Tibial nerve (tissue), 4 donors: ENCODE data around the gene DAND5. TPM values are rescaled to one million over a fixed set of nuclear protein-coding genes. Genes with fewer than 3 reads are reported as not detected.

Experiments
- DNase-seq, 2 donors: peaks; one replicate each; pipeline ENCODE4 v3.0.0-alpha.2; 2019; ENCODE audit warnings: low spot score in 2 of 2
- H3K27ac ChIP-seq, 4 donors: fragments of 200-600 bp; sonication (generic) in 3 of 4; one replicate each; pipeline ENCODE4 v1.5.1; 2017 to 2019; ENCODE audit warnings: mild to moderate bottlenecking in 1 of 4
- H3K27me3 ChIP-seq, 2 donors: fragments of 200-600 bp; sonication (generic) in 1 of 2; one replicate each; pipeline versions ENCODE4 v1.5.1 to v1.6.0; 2017 to 2019
- H3K36me3 ChIP-seq, 3 donors: fragments of 200-600 bp; sonication (generic); one replicate each; pipeline ENCODE4 v1.5.1; 2018 to 2019
- H3K4me1 ChIP-seq, 4 donors: fragments of 200-600 bp; sonication (generic) in 3 of 4; one replicate each; pipeline ENCODE4 v1.5.1; 2017 to 2019
- H3K4me3 ChIP-seq, 4 donors: fragments of 200-600 bp; sonication (generic) in 3 of 4; one replicate each; pipeline ENCODE4 v1.5.1; 2017 to 2019; ENCODE audit warnings: mild to moderate bottlenecking in 1 of 4, moderate library complexity in 1 of 4
- H3K9me3 ChIP-seq, 4 donors: fragments of 200-600 bp; sonication (generic) in 3 of 4; one replicate each; pipeline ENCODE4 v1.5.1; 2017 to 2019
- CTCF ChIP-seq, 5 experiments: fragments of 200-600 bp in 3 of 5; fragments of 450-650 bp in 2 of 5; sonication (generic) in 3 of 5; IDR thresholded peaks; one replicate each; pipeline ENCODE4 v1.5.1; 2016 to 2019; ENCODE audit warnings: antibody characterized with exemption in 5 of 5, mild to moderate bottlenecking in 3 of 5, moderate library complexity in 2 of 5
- EP300 ChIP-seq, 2 donors: sonication (generic); formaldehyde crosslinking; IDR thresholded peaks; one replicate each; pipeline ENCODE4 v1.6.1; 2017; ENCODE audit warnings: antibody characterized with exemption in 2 of 2, mild to moderate bottlenecking in 1 of 2
- POLR2A ChIP-seq, 2 donors: fragments of 450-650 bp; IDR thresholded peaks; one replicate each; pipeline ENCODE4 v1.6.1; 2017; ENCODE audit warnings: antibody characterized with exemption in 2 of 2, mild to moderate bottlenecking in 2 of 2, moderate library complexity in 2 of 2
- WGBS, 2 donors: methylation state at CpG; one replicate each; pipeline ENCODE4 v1.1.5; 2018; 5-methylcytosine and 5-hydroxymethylcytosine counted together
- total RNA-seq, 4 donors: library from RNA; depleted of rRNA; stranded (reverse); fragments of >200 nt; gene quantifications; one replicate each; pipeline ENCODE4 v1.1.0, GENCODE V29; 2016

The DAND5 gene
- total RNA-seq, 4 donors from 2014 or later = not detected

- H3K4me3 ChIP-seq = peak overlapping the region; percentile 44 to 99 (median 92)
- TF ChIP-seq POLR2A (IDR thresholded peaks at IDR 0.05) (no peak), EP300 (IDR thresholded peaks at IDR 0.05) (no peak), CTCF (IDR thresholded peaks at IDR 0.05) (no peak)
- H3K9me3 ChIP-seq = no peaks in the 10 kb centered on the region
- H3K27me3 ChIP-seq = no peaks in the 10 kb centered on the region
- peak overlapping the region; percentile 40 to 91 (median 62) for H3K27ac ChIP-seq
- H3K36me3 ChIP-seq = peaks cover 2 to 24% (median 21%) of the 10 kb centered on the region in 3 donors
- H3K4me1 ChIP-seq = peaks cover 0 to 52% (median 29%) of the 10 kb centered on the region in 4 donors
- WGBS, 2 donors = 22 to 23% methylated on average over 23 of the region's 23 CpGs
- DNase-seq = peak in 1 of 2 donors; percentile 45
Observed at GRCh38 chr19:12937093-12937926, 32.1 kb upstream of the DAND5 start.

- H3K27me3 ChIP-seq = no peaks in the 10 kb centered on the region
- H3K4me3 ChIP-seq = peak within 1 kb of the TSS; percentile 80 to 99 (median 92)
- H3K9me3 ChIP-seq = no peaks in the 10 kb centered on the region
- peak in 2 of 5 experiments; percentile 66 to 67 for TF ChIP-seq CTCF (IDR thresholded peaks at IDR 0.05)
- TF ChIP-seq POLR2A (IDR thresholded peaks at IDR 0.05) = peak; percentile 100
- TF ChIP-seq EP300 (IDR thresholded peaks at IDR 0.05) = peak; percentile 78 to 99
- peak within 1 kb of the TSS; percentile 82 to 95 (median 90) for H3K27ac ChIP-seq
- peak; percentile 99 to 100 for DNase-seq
- H3K36me3 ChIP-seq = peaks cover 2 to 33% (median 28%) of the 10 kb centered on the region in 3 donors
- 0 to 3% methylated on average over 19 to 31 of the region's 63 CpGs for WGBS, 2 donors
- peaks cover 0 to 52% (median 23%) of the 10 kb centered on the region in 4 donors for H3K4me1 ChIP-seq
Observed at GRCh38 chr19:12937927-12938778, 31.2 kb upstream of the DAND5 start, which contains the start of gene CALR. CALR (plus strand) TSS chr19:12938609; CDS start chr19:12938680, 71 bp downstream.

- WGBS, 2 donors = 1 to 2% methylated on average over 30 to 44 of the region's 54 CpGs
- TF ChIP-seq POLR2A (IDR thresholded peaks at IDR 0.05) = no peak
- TF ChIP-seq CTCF (IDR thresholded peaks at IDR 0.05) = peak in 2 of 5 experiments; percentile 14 to 42
- no peaks in the 10 kb centered on the region for H3K27me3 ChIP-seq
- no peak for DNase-seq
- peaks cover 2 to 41% (median 34%) of the 10 kb centered on the region in 3 donors for H3K36me3 ChIP-seq
- H3K4me1 ChIP-seq = peaks cover 0 to 56% (median 22%) of the 10 kb centered on the region in 4 donors
- no peaks in the 10 kb centered on the region for H3K9me3 ChIP-seq
- H3K4me3 ChIP-seq = peak overlapping the region; percentile 80 to 99 (median 92)
- peak overlapping the region; percentile 82 to 95 (median 90) for H3K27ac ChIP-seq
Observed at GRCh38 chr19:12938779-12939601, 30.4 kb upstream of the DAND5 start.

GRCh38 chr19:12939975-12940423, 29.4 kb upstream of the DAND5 start:
- peak overlapping the region in 3 of 4 donors; percentile 40 to 95 (median 91) for H3K27ac ChIP-seq
- H3K4me1 ChIP-seq = peaks cover 0 to 63% (median 21%) of the 10 kb centered on the region in 4 donors
- DNase-seq = no peak
- 61 to 65% methylated on average over 10 of the region's 10 CpGs for WGBS, 2 donors
- no peaks in the 10 kb centered on the region for H3K27me3 ChIP-seq
- H3K9me3 ChIP-seq = no peaks in the 10 kb centered on the region
- TF ChIP-seq EP300 (IDR thresholded peaks at IDR 0.05) (no peak), CTCF (IDR thresholded peaks at IDR 0.05) (no peak), POLR2A (IDR thresholded peaks at IDR 0.05) (no peak)
- H3K36me3 ChIP-seq = peaks cover 2 to 51% (median 40%) of the 10 kb centered on the region in 3 donors
- peak overlapping the region in 3 of 4 donors; percentile 80 to 99 (median 87) for H3K4me3 ChIP-seq
